ENCODE data around the gene PADI2. TPM values are rescaled to one million over a fixed set of nuclear protein-coding genes. Genes with fewer than 3 reads are reported as not detected.

The PADI2 gene
- polyA plus RNA-seq, 3 donors = 2.0 to 2.6 (median 2.3) TPM

GRCh38 chr1:17119773-17120480, 676 bp upstream of the PADI2 start:
- no peak for DNase-seq (ENCODE audit: extremely low read depth in 1 of 11, low read depth in 9 of 11, low spot score in 4 of 11)

GRCh38 chr1:17118706-17119075, 560 bp downstream of the PADI2 start:
- no peak for DNase-seq (ENCODE audit: extremely low read depth in 1 of 11, low read depth in 9 of 11, low spot score in 4 of 11)

- DNase-seq (ENCODE audit: extremely low read depth in 1 of 11, low read depth in 9 of 11, low spot score in 4 of 11) = no peak
These were observed 983 bp downstream of the PADI2 start for GRCh38 chr1:17118268-17118667.

- DNase-seq (ENCODE audit: extremely low read depth in 1 of 11, low read depth in 9 of 11, low spot score in 4 of 11) = no peak
These were observed 1.6 kb downstream of the PADI2 start for GRCh38 chr1:17117451-17118265.

- no peak for DNase-seq (ENCODE audit: extremely low read depth in 1 of 11, low read depth in 9 of 11, low spot score in 4 of 11)
These were observed 2.6 kb downstream of the PADI2 start for GRCh38 chr1:17116643-17117042.

GRCh38 chr1:17113963-17114362, 5.3 kb downstream of the PADI2 start:
- DNase-seq (ENCODE audit: extremely low read depth in 1 of 11, low read depth in 9 of 11, low spot score in 4 of 11) = no peak

GRCh38 chr1:17112496-17113236, 6.6 kb downstream of the PADI2 start:
- no peak for DNase-seq (ENCODE audit: extremely low read depth in 1 of 11, low read depth in 9 of 11, low spot score in 4 of 11)

GRCh38 chr1:17112076-17112475, 7.2 kb downstream of the PADI2 start:
- DNase-seq (ENCODE audit: extremely low read depth in 1 of 11, low read depth in 9 of 11, low spot score in 4 of 11) = no peak

GRCh38 chr1:17110555-17110926, 8.7 kb downstream of the PADI2 start:
- no peak for DNase-seq (ENCODE audit: extremely low read depth in 1 of 11, low read depth in 9 of 11, low spot score in 4 of 11)

- DNase-seq (ENCODE audit: extremely low read depth in 1 of 11, low read depth in 9 of 11, low spot score in 4 of 11) = no peak
These were observed 9.2 kb downstream of the PADI2 start for GRCh38 chr1:17109892-17110554.

GRCh38 chr1:17108786-17109185, 10.5 kb downstream of the PADI2 start:
- no peak for DNase-seq (ENCODE audit: extremely low read depth in 1 of 11, low read depth in 9 of 11, low spot score in 4 of 11)

GRCh38 chr1:17108360-17108759, 10.9 kb downstream of the PADI2 start:
- DNase-seq (ENCODE audit: extremely low read depth in 1 of 11, low read depth in 9 of 11, low spot score in 4 of 11) = no peak

GRCh38 chr1:17104782-17105181, 14.5 kb downstream of the PADI2 start:
- no peak for DNase-seq (ENCODE audit: extremely low read depth in 1 of 11, low read depth in 9 of 11, low spot score in 4 of 11)

- no peak for DNase-seq (ENCODE audit: extremely low read depth in 1 of 11, low read depth in 9 of 11, low spot score in 4 of 11)
These were observed 17.0 kb downstream of the PADI2 start for GRCh38 chr1:17102232-17102631.

- no peak for DNase-seq (ENCODE audit: extremely low read depth in 1 of 11, low read depth in 9 of 11, low spot score in 4 of 11)
These were observed 18.0 kb downstream of the PADI2 start for GRCh38 chr1:17101261-17101660.

GRCh38 chr1:17099616-17100340, 19.5 kb downstream of the PADI2 start:
- DNase-seq (ENCODE audit: extremely low read depth in 1 of 11, low read depth in 9 of 11, low spot score in 4 of 11) = no peak

- DNase-seq (ENCODE audit: extremely low read depth in 1 of 11, low read depth in 9 of 11, low spot score in 4 of 11) = no peak
These were observed 20.6 kb downstream of the PADI2 start for GRCh38 chr1:17098446-17099317.

GRCh38 chr1:17097787-17098186, 21.5 kb downstream of the PADI2 start:
- DNase-seq (ENCODE audit: extremely low read depth in 1 of 11, low read depth in 9 of 11, low spot score in 4 of 11) = no peak
